Measurements from ENCODE around the gene KCNAB2.

KCNAB2 gene

GRCh38 chr1:6097117-6097595, 51.5 kb downstream of the KCNAB2 start:
- no peak for DNase-seq (ENCODE audit: low read depth in 3 of 3)

GRCh38 chr1:6097824-6098223, 52.1 kb downstream of the KCNAB2 start:
- no peak for DNase-seq (ENCODE audit: low read depth in 3 of 3)

GRCh38 chr1:6098303-6099215, 52.9 kb downstream of the KCNAB2 start:
- DNase-seq (ENCODE audit: low read depth in 3 of 3), result no peak

- DNase-seq (ENCODE audit: low read depth in 3 of 3), result no peak
Measured at GRCh38 chr1:6099297-6099696, 53.6 kb downstream of the KCNAB2 start.

- no peak for DNase-seq (ENCODE audit: low read depth in 3 of 3)
Measured at GRCh38 chr1:6099787-6100765, 54.4 kb downstream of the KCNAB2 start.

- DNase-seq (ENCODE audit: low read depth in 3 of 3), result no peak
Measured at GRCh38 chr1:6100861-6101783, 55.4 kb downstream of the KCNAB2 start.

GRCh38 chr1:6101826-6102531, 56.3 kb downstream of the KCNAB2 start:
- DNase-seq (ENCODE audit: low read depth in 3 of 3), result no peak

GRCh38 chr1:6102532-6102845, 56.8 kb downstream of the KCNAB2 start:
- DNase-seq (ENCODE audit: low read depth in 3 of 3), result no peak

GRCh38 chr1:6103111-6103853, 57.6 kb downstream of the KCNAB2 start:
- DNase-seq (ENCODE audit: low read depth in 3 of 3), result no peak

- DNase-seq (ENCODE audit: low read depth in 3 of 3), result no peak
Measured at GRCh38 chr1:6103854-6104530, 58.3 kb downstream of the KCNAB2 start.

GRCh38 chr1:6104631-6105030, 58.9 kb downstream of the KCNAB2 start:
- DNase-seq (ENCODE audit: low read depth in 3 of 3), result no peak

GRCh38 chr1:6105218-6105679, 59.6 kb downstream of the KCNAB2 start:
- no peak for DNase-seq (ENCODE audit: low read depth in 3 of 3)

- DNase-seq (ENCODE audit: low read depth in 3 of 3), result no peak
Measured at GRCh38 chr1:6105763-6106162, 60.1 kb downstream of the KCNAB2 start.

- no peak for DNase-seq (ENCODE audit: low read depth in 3 of 3)
Measured at GRCh38 chr1:6106321-6106731, 60.6 kb downstream of the KCNAB2 start.

- no peak for DNase-seq (ENCODE audit: low read depth in 3 of 3)
Measured at GRCh38 chr1:6106977-6107376, 61.3 kb downstream of the KCNAB2 start.

GRCh38 chr1:6107409-6108356, 62.0 kb downstream of the KCNAB2 start:
- DNase-seq (ENCODE audit: low read depth in 3 of 3), result no peak

- DNase-seq (ENCODE audit: low read depth in 3 of 3), result no peak
Measured at GRCh38 chr1:6108476-6108875, 62.8 kb downstream of the KCNAB2 start.

All from stimulated activated CD4-positive, alpha-beta T cell treated with anti-CD3 and anti-CD28 coated beads, TNF-alpha, amount 100 ng/mL, for 4 hours (primary cell).